Neural cell (in vitro differentiated cells): ENCODE data around the gene SIL1. TPM values are rescaled to one million over a fixed set of nuclear protein-coding genes. Genes with fewer than 3 reads are reported as not detected.

Source experiments
- H2AFZ ChIP-seq: fragments of 200-600, 300-800 bp; sonication (generic), shearing (Covaris generic); 2 replicates; pipeline ENCODE4 v1.6.0; 2014; ENCODE audit warnings: low read depth, mild to moderate bottlenecking, antibody characterized with exemption, low read length, moderate library complexity
- H3F3A ChIP-seq: fragments of 200-600 bp; shearing (Covaris generic); 2 replicates; pipeline ENCODE4 v1.6.1; 2016; ENCODE audit warnings: mild to moderate bottlenecking, moderate library complexity, mixed read lengths, antibody characterized with exemption, low read length; ENCODE audit not compliant: insufficient read depth, poor library complexity, severe bottlenecking
- H3K27ac ChIP-seq: fragments of 200-600, 300-800 bp; sonication (generic), shearing (Covaris generic); 2 replicates; pipeline ENCODE4 v1.5.1; 2014; ENCODE audit warnings: mild to moderate bottlenecking, low read length, moderate library complexity
- H3K27me3 ChIP-seq: fragments of 300-800, 200-600 bp; sonication (generic), shearing (Covaris generic); 2 replicates; pipeline ENCODE4 v1.6.0; 2014; ENCODE audit warnings: mild to moderate bottlenecking, low read depth, low read length, moderate library complexity; ENCODE audit not compliant: insufficient read depth
- H3K36me3 ChIP-seq: fragments of 300-800, 200-600 bp; sonication (generic), shearing (Covaris generic); 2 replicates; pipeline ENCODE4 v1.5.1; 2014; ENCODE audit warnings: mild to moderate bottlenecking, antibody characterized with exemption, low read length, moderate library complexity; ENCODE audit not compliant: insufficient read depth
- H3K4me2 ChIP-seq: fragments of 300-800, 200-600 bp; sonication (generic), shearing (Covaris generic); 2 replicates; pipeline ENCODE4 v1.6.0; 2014; ENCODE audit warnings: mild to moderate bottlenecking, low read length
- H3K4me3 ChIP-seq: fragments of 300-800, 200-600 bp; sonication (generic), shearing (Covaris generic); 2 replicates; pipeline ENCODE4 v1.5.1; 2014; ENCODE audit warnings: mild to moderate bottlenecking, low read length, moderate library complexity
- H3K79me2 ChIP-seq: fragments of 200-600 bp; shearing (Covaris generic); replicated peaks from 2 replicates; pipeline ENCODE4 v1.6.0; 2014; ENCODE audit warnings: mild to moderate bottlenecking, low read length, moderate library complexity; ENCODE audit not compliant: insufficient read depth
- H3K9ac ChIP-seq: fragments of 300-800, 200-600 bp; sonication (generic), shearing (Covaris generic); 2 replicates; pipeline ENCODE4 v1.6.1; 2016; ENCODE audit warnings: mild to moderate bottlenecking, low read length, mixed read lengths
- H3K9me2 ChIP-seq: fragments of 200-600 bp; shearing (Covaris generic); 2 replicates; pipeline ENCODE4 v1.6.1; 2016; ENCODE audit warnings: mild to moderate bottlenecking, low read length, mixed read lengths; ENCODE audit not compliant: insufficient read depth
- H3K9me3 ChIP-seq: fragments of 200-600, 300-800 bp; sonication (generic), shearing (Covaris generic); 2 replicates; pipeline ENCODE4 v1.6.1; 2016; ENCODE audit warnings: mild to moderate bottlenecking, mixed run types, low read length, moderate library complexity, mixed read lengths
- H4K20me1 ChIP-seq: fragments of 200-600 bp; shearing (Covaris generic); 2 replicates; pipeline ENCODE4 v1.6.1; 2016; ENCODE audit warnings: mild to moderate bottlenecking, mixed run types; ENCODE audit not compliant: insufficient read depth
- EP300 ChIP-seq: fragments of 450-650 bp; conservative IDR thresholded peaks from 2 replicates; pipeline ENCODE4 v1.6.1; 2014; ENCODE audit warnings: antibody characterized with exemption, mild to moderate bottlenecking, moderate library complexity; ENCODE audit not compliant: poor library complexity, severe bottlenecking
- EZH2 ChIP-seq: fragments of 200-600, 300-800 bp; shearing (Covaris generic), sonication (generic); IDR thresholded peaks from 2 replicates; pipeline ENCODE4 v1.6.1; 2014; ENCODE audit warnings: antibody characterized with exemption, low read length, borderline replicate concordance, mild to moderate bottlenecking; ENCODE audit not compliant: insufficient read depth, poor library complexity, severe bottlenecking
- MXI1 ChIP-seq: fragments of 450-650 bp; conservative IDR thresholded peaks from 2 replicates; pipeline ENCODE4 v1.6.1; 2014; ENCODE audit warnings: antibody characterized with exemption, mild to moderate bottlenecking; ENCODE audit not compliant: poor library complexity, severe bottlenecking
- POLR2AphosphoS5 ChIP-seq: IDR thresholded peaks from 2 replicates; pipeline ENCODE4 v1.6.1; 2012
- RAD21 ChIP-seq: fragments of 450-650 bp; conservative IDR thresholded peaks from 2 replicates; pipeline ENCODE4 v1.6.1; 2014; ENCODE audit warnings: antibody characterized with exemption, mild to moderate bottlenecking, moderate library complexity
- SMC3 ChIP-seq: fragments of 450-650 bp; conservative IDR thresholded peaks from 2 replicates; pipeline ENCODE4 v1.6.1; 2014; ENCODE audit warnings: antibody characterized with exemption, mild to moderate bottlenecking, moderate library complexity; ENCODE audit not compliant: poor library complexity
- TAF1 ChIP-seq: IDR thresholded peaks from 2 replicates; pipeline ENCODE4 v1.6.1; 2012; ENCODE audit warnings: low read depth
- polyA plus RNA-seq: library from polyadenylated mRNA; depleted of rRNA; stranded (reverse); fragments of >200 nt; gene quantifications from 2 replicates; pipeline ENCODE4 v1.2.3, GENCODE V29; 2014
- TF ChIP-seq, protein P1 (sequence below): IDR thresholded peaks from 2 replicates; pipeline ENCODE4 v1.6.1; 2012; ENCODE audit warnings: borderline replicate concordance
- TF ChIP-seq, protein P2 (sequence below): fragments of 450-650 bp; IDR thresholded peaks from 2 replicates; pipeline ENCODE4 v1.5.1; 2014; ENCODE audit warnings: antibody characterized with exemption, mild to moderate bottlenecking, moderate library complexity; ENCODE audit not compliant: poor library complexity, severe bottlenecking

The SIL1 gene
- polyA plus RNA-seq, 1 donor from 2014 or later, result 4.7 TPM

DNA sequence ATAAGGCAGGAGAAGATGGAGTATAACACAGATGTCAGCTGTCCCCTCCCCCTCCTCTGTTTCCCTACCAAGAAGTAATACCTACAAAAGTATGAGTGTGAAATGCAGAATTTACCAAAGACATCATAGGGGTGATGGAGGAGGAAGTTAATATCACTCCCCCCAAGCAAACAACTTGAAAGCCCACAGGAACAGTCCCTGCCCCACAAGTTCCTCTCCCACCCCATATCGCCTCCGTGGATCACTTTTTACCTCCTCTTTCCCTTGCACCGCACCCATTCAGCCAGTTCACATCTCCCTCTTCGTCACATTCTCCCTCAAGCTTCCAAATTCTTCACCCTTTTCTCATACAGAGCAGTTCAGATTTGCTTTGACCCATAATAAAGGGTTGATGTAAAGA, 7.0 kb upstream of the SIL1 start:
- H3K79me2 ChIP-seq, result no peaks in the 10 kb centered on the region
- TF ChIP-seq EZH2 (no peak), TAF1 (no peak), MXI1 (no peak), POLR2AphosphoS5 (no peak), SMC3 (no peak), RAD21 (no peak), EP300 (no peak)
- TF ChIP-seq, protein P1, sequence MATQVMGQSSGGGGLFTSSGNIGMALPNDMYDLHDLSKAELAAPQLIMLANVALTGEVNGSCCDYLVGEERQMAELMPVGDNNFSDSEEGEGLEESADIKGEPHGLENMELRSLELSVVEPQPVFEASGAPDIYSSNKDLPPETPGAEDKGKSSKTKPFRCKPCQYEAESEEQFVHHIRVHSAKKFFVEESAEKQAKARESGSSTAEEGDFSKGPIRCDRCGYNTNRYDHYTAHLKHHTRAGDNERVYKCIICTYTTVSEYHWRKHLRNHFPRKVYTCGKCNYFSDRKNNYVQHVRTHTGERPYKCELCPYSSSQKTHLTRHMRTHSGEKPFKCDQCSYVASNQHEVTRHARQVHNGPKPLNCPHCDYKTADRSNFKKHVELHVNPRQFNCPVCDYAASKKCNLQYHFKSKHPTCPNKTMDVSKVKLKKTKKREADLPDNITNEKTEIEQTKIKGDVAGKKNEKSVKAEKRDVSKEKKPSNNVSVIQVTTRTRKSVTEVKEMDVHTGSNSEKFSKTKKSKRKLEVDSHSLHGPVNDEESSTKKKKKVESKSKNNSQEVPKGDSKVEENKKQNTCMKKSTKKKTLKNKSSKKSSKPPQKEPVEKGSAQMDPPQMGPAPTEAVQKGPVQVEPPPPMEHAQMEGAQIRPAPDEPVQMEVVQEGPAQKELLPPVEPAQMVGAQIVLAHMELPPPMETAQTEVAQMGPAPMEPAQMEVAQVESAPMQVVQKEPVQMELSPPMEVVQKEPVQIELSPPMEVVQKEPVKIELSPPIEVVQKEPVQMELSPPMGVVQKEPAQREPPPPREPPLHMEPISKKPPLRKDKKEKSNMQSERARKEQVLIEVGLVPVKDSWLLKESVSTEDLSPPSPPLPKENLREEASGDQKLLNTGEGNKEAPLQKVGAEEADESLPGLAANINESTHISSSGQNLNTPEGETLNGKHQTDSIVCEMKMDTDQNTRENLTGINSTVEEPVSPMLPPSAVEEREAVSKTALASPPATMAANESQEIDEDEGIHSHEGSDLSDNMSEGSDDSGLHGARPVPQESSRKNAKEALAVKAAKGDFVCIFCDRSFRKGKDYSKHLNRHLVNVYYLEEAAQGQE, result no peak
- TF ChIP-seq, protein P2, sequence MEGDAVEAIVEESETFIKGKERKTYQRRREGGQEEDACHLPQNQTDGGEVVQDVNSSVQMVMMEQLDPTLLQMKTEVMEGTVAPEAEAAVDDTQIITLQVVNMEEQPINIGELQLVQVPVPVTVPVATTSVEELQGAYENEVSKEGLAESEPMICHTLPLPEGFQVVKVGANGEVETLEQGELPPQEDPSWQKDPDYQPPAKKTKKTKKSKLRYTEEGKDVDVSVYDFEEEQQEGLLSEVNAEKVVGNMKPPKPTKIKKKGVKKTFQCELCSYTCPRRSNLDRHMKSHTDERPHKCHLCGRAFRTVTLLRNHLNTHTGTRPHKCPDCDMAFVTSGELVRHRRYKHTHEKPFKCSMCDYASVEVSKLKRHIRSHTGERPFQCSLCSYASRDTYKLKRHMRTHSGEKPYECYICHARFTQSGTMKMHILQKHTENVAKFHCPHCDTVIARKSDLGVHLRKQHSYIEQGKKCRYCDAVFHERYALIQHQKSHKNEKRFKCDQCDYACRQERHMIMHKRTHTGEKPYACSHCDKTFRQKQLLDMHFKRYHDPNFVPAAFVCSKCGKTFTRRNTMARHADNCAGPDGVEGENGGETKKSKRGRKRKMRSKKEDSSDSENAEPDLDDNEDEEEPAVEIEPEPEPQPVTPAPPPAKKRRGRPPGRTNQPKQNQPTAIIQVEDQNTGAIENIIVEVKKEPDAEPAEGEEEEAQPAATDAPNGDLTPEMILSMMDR, result no peak
- H3K36me3 ChIP-seq, result no peaks in the 10 kb centered on the region
- H4K20me1 ChIP-seq, result no peaks in the 10 kb centered on the region
- H3K27ac ChIP-seq, result no peak overlapping the region
- no peaks in the 10 kb centered on the region for H3K27me3 ChIP-seq
- no peaks in the 10 kb centered on the region for H3K9me2 ChIP-seq
- H3K9ac ChIP-seq, result no peak overlapping the region
- H3K9me3 ChIP-seq, result no peaks in the 10 kb centered on the region
- H3K4me2 ChIP-seq, result no peak overlapping the region
- H3K4me3 ChIP-seq, result no peak overlapping the region
- H3F3A ChIP-seq, result no peaks in the 10 kb centered on the region
- no peak overlapping the region for H2AFZ ChIP-seq

DNA sequence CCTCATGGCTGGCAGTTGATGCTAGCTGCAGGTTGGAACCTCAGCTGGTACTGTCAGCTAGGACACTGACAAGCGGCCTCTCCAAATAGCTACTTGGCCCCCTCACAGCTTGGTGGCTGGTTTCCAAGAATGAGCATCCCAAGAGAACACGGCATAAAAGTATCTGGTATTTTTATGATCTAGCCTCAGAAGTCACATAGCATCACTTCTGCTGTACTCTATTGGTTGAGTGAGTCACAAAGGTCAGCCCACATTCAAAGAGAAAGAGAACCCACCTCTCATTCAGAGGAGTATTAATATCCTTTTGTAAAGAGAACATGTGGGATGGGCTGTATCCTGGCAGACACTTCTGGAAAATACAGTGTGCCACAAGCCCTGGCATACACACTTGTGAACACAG, 6.0 kb upstream of the SIL1 start:
- H4K20me1 ChIP-seq, result no peaks in the 10 kb centered on the region
- H3K4me2 ChIP-seq, result no peak overlapping the region
- H3K27ac ChIP-seq, result no peak overlapping the region
- H3K36me3 ChIP-seq, result no peaks in the 10 kb centered on the region
- no peaks in the 10 kb centered on the region for H3K9me3 ChIP-seq
- no peak overlapping the region for H2AFZ ChIP-seq
- H3K9me2 ChIP-seq, result no peaks in the 10 kb centered on the region
- H3F3A ChIP-seq, result no peaks in the 10 kb centered on the region
- no peak for TF ChIP-seq MXI1
- H3K79me2 ChIP-seq, result no peaks in the 10 kb centered on the region
- H3K4me3 ChIP-seq, result no peak overlapping the region
- H3K27me3 ChIP-seq, result no peaks in the 10 kb centered on the region
- no peak overlapping the region for H3K9ac ChIP-seq

GRCh38 chr5:139199321-139199720, 1.2 kb upstream of the SIL1 start:
- no peak overlapping the region for H3K4me3 ChIP-seq
- no peak overlapping the region for H3K27ac ChIP-seq
- TF ChIP-seq EZH2, result no peak
- no peak for TF ChIP-seq RAD21
- no peak for TF ChIP-seq SMC3
- no peaks in the 10 kb centered on the region for H3K27me3 ChIP-seq
- no peaks in the 10 kb centered on the region for H3K9me3 ChIP-seq
- no peak overlapping the region for H3K9ac ChIP-seq
- H3F3A ChIP-seq, result no peaks in the 10 kb centered on the region
- no peak overlapping the region for H3K4me2 ChIP-seq
- no peaks in the 10 kb centered on the region for H3K79me2 ChIP-seq
- H4K20me1 ChIP-seq, result no peaks in the 10 kb centered on the region
- H3K9me2 ChIP-seq, result no peaks in the 10 kb centered on the region
- no peaks in the 10 kb centered on the region for H3K36me3 ChIP-seq
- no peak overlapping the region for H2AFZ ChIP-seq
